ENCODE measurements around the gene PRR16. TPM values are rescaled to one million over a fixed set of nuclear protein-coding genes. Genes with fewer than 3 reads are reported as not detected.
"Not testable (repeated sequence)": the region's sequence is repeated elsewhere in the genome, so short reads cannot be mapped to it uniquely, and the experiment has no call there.

PRR16 gene
- total and polyA plus RNA-seq, 9 donors, result 6.0 to 27.3 (median 16.9) TPM

GRCh38 chr5:120457839-120458507 lies 6.1 kb upstream of the PRR16 start:
- Histone ChIP-seq H3K27me3 (ENCODE audit: control insufficient read depth, insufficient read depth, low read length) (no peaks in the 10 kb centered on the region), H3K4me1 (ENCODE audit: control insufficient read depth, insufficient read depth, low read length) (peaks cover 5% of the 10 kb centered on the region), H3K36me3 (ENCODE audit: control insufficient read depth, insufficient read depth, low read length) (no peaks in the 10 kb centered on the region), H3K27ac (ENCODE audit: low read length) (no peak overlapping the region), H3K4me3 (ENCODE audit: low read length) (no peak overlapping the region), H3K9me3 (replicated peaks; ENCODE audit: control insufficient read depth, low read depth, low read length) (no peaks in the 10 kb centered on the region)
- peak; percentile 24 for DNase-seq
- 49% methylated on average over 7 of the region's 20 CpGs for WGBS (ENCODE audit: insufficient coverage)

- WGBS (ENCODE audit: insufficient coverage), result no CpG with 5 or more reads among the region's 2 CpGs
- not testable (repeated sequence) for H3K27ac ChIP-seq (ENCODE audit: low read length); H3K27me3 ChIP-seq (ENCODE audit: control insufficient read depth, insufficient read depth, low read length); H3K9me3 ChIP-seq (replicated peaks; ENCODE audit: control insufficient read depth, low read depth, low read length); H3K4me1 ChIP-seq (ENCODE audit: control insufficient read depth, insufficient read depth, low read length); H3K4me3 ChIP-seq (ENCODE audit: low read length); DNase-seq; H3K36me3 ChIP-seq (ENCODE audit: control insufficient read depth, insufficient read depth, low read length)
These were observed 5.6 kb upstream of the PRR16 start for GRCh38 chr5:120458508-120458847.

DNA sequence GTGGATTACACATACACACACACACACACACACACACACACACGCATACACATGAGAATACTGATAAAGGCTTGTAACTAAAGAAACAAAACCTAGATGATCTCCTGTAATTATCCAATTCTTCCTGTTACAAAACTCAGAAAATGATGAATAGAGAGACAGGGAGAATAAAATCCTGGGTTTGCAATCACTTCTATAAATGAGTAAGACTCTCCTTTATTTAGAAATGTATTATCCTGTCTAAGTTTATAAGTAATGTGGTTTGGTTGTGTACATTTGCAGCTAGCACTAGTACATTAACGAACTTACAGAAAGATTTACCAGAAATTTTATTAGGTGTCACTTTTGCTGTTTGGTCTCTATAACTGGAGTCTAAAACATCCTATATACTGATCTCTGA lies 2.8 kb upstream of the PRR16 start:
- H3K27ac ChIP-seq (ENCODE audit: low read length), result no peak overlapping the region
- H3K9me3 ChIP-seq (replicated peaks; ENCODE audit: control insufficient read depth, low read depth, low read length), result no peaks in the 10 kb centered on the region
- no CpG with 5 or more reads among the region's 2 CpGs for WGBS (ENCODE audit: insufficient coverage)
- H3K4me3 ChIP-seq (ENCODE audit: low read length), result no peak overlapping the region
- no peaks in the 10 kb centered on the region for H3K36me3 ChIP-seq (ENCODE audit: control insufficient read depth, insufficient read depth, low read length)
- no peak for DNase-seq
- H3K27me3 ChIP-seq (ENCODE audit: control insufficient read depth, insufficient read depth, low read length), result peaks cover 13% of the 10 kb centered on the region
- peaks cover 12% of the 10 kb centered on the region for H3K4me1 ChIP-seq (ENCODE audit: control insufficient read depth, insufficient read depth, low read length)

DNA sequence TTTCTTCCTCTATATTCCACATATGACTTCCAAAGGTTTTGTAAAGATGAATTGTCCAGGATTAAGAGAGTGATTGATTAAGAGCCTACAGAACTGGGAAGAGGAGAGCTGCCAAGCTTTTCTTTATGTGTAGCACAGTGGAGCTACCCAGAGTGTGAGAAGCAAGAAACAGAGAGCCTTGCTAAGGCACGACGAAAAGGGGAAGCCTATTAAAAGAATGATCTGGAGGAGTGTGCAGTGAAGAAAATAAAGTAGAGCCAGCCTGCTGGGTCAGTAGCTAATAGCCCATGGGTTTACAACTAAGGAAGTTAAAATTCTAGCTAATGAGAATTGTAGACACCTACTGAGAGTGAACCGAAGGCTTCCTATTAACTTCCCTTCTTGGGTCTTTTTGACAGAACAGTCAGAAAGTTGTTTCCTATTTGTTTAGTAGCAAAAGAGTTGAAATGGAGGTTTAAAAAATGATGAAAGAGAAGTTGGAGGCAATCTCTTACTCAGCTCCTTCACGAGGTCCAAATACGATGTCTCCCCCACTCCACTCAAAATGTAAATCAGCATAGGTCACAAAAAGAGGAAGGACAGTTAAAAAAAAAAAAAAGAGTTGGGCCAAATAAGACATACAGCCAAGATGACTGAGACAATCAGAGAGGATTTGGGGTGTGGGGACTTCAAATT lies 957 bp upstream of the PRR16 start:
- Histone ChIP-seq H3K27me3 (ENCODE audit: control insufficient read depth, insufficient read depth, low read length) (peaks cover 13% of the 10 kb centered on the region), H3K4me3 (ENCODE audit: low read length) (no peak overlapping the region), H3K9me3 (replicated peaks; ENCODE audit: control insufficient read depth, low read depth, low read length) (no peaks in the 10 kb centered on the region), H3K4me1 (ENCODE audit: control insufficient read depth, insufficient read depth, low read length) (peaks cover 9% of the 10 kb centered on the region), H3K36me3 (ENCODE audit: control insufficient read depth, insufficient read depth, low read length) (no peaks in the 10 kb centered on the region), H3K27ac (ENCODE audit: low read length) (no peak overlapping the region)
- WGBS (ENCODE audit: insufficient coverage), result 27% methylated on average over 2 of the region's 5 CpGs
- peak; percentile 9 for DNase-seq

DNA sequence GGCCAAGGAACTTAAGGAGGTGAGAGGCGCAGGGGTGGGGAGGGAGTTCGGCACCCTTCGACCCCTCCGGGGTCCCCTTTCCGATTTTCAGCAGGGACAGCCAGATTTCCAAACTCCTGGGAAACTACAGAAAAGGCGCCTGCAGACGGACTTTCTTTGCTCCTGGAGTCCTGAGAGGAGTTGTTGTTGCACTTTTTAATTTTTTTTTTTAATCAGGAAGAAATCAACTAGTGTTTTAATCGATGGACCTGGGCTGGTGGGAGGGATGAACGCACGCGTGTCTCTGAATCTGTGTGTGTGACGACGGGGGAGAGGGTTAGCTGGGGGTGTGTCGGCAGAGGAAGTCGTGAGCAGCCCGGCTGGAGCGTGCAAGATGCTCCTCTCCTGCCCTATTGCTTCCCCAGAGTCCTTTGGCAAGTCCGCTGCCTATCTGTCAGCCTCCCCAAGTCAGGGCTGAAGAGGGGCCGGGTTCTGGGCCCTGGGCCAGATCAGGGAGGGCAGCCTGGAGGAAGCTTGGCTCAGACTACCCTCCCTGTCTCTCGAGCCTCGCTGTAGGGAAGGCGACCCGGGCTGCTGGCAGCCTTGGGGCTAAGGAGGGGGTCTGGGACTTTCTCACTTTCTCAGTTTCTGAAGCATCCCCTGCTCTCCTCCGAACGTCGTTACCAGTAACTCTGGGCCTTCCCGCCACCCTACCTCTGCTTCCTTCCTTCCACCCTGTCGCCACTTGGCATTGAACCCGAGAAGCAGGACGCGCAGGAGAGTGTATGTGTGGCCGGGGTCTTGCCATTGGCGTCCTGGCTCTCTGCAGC lies 731 bp downstream of the PRR16 start:
- peak overlapping the region; percentile 57 for H3K27ac ChIP-seq (ENCODE audit: low read length)
- no peaks in the 10 kb centered on the region for H3K36me3 ChIP-seq (ENCODE audit: control insufficient read depth, insufficient read depth, low read length)
- peak overlapping the region; percentile 67 for H3K4me3 ChIP-seq (ENCODE audit: low read length)
- peaks cover 13% of the 10 kb centered on the region for H3K27me3 ChIP-seq (ENCODE audit: control insufficient read depth, insufficient read depth, low read length)
- WGBS (ENCODE audit: insufficient coverage), result under 1% methylated on average over 16 of the region's 33 CpGs
- no peaks in the 10 kb centered on the region for H3K9me3 ChIP-seq (replicated peaks; ENCODE audit: control insufficient read depth, low read depth, low read length)
- DNase-seq, result peak; percentile 55
- H3K4me1 ChIP-seq (ENCODE audit: control insufficient read depth, insufficient read depth, low read length), result peaks cover 9% of the 10 kb centered on the region

- DNase-seq, result peak; percentile 43
- Histone ChIP-seq H3K27me3 (ENCODE audit: control insufficient read depth, insufficient read depth, low read length) (peaks cover 13% of the 10 kb centered on the region), H3K4me3 (ENCODE audit: low read length) (peak overlapping the region; percentile 67), H3K9me3 (replicated peaks; ENCODE audit: control insufficient read depth, low read depth, low read length) (no peaks in the 10 kb centered on the region), H3K27ac (ENCODE audit: low read length) (no peak overlapping the region), H3K4me1 (ENCODE audit: control insufficient read depth, insufficient read depth, low read length) (peaks cover 9% of the 10 kb centered on the region), H3K36me3 (ENCODE audit: control insufficient read depth, insufficient read depth, low read length) (no peaks in the 10 kb centered on the region)
- 0% methylated on average over 12 of the region's 33 CpGs for WGBS (ENCODE audit: insufficient coverage)
These were observed 1.4 kb downstream of the PRR16 start for GRCh38 chr5:120465436-120465961.

DNA sequence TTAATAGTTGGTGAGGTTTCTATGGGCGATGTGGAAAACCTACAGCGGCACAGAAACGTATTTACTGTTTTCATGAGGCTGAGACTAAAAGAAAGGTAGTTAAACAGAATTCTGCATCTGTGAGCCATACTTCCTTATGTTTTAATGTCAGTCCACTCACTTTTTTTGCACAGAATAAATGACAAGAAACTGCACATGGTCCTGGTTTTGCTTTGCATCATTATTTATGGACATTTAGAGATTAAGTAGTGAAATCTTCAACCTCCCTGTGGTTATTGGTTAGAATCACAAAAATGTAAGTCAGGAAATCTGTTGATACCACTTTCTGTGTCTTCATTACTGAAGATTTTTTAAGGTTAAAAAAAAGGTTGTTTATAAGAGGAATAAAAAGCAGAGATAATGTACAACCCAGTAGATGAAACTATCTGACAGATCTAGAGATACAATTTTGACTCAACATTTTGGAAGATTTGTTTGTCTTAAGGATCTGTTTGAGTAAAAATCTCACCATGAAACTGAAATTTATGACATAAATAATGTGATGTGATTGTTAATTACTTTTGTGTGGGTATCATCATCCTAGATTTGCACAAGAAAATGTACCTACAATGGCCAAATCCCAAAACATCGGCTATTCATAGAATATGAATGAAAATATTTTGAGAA lies 2.4 kb downstream of the PRR16 start:
- 100% methylated on average over 2 of the region's 4 CpGs for WGBS (ENCODE audit: insufficient coverage)
- no peak for DNase-seq
- Histone ChIP-seq H3K36me3 (ENCODE audit: control insufficient read depth, insufficient read depth, low read length) (no peaks in the 10 kb centered on the region), H3K4me1 (ENCODE audit: control insufficient read depth, insufficient read depth, low read length) (peaks cover 9% of the 10 kb centered on the region), H3K4me3 (ENCODE audit: low read length) (peak overlapping the region; percentile 67), H3K9me3 (replicated peaks; ENCODE audit: control insufficient read depth, low read depth, low read length) (no peaks in the 10 kb centered on the region), H3K27me3 (ENCODE audit: control insufficient read depth, insufficient read depth, low read length) (peaks cover 13% of the 10 kb centered on the region), H3K27ac (ENCODE audit: low read length) (no peak overlapping the region)

DNA sequence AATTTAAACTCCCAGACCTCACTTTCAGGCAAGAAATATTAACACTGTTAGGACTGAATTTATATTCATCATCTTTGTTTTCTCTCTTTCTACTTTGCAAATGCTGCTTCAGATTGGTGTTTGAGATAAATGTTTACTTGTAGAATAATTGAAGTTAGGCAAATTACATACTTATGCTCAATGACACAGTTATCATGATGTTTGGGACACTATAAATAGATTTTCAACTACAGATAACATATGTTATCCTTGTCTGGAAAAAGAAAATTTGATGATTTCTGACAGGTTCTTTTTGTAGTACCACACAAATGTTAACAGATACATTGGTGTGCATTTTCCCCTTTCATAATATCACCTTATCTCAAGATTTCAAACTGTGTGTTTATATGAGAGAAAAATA lies 7.9 kb downstream of the PRR16 start:
- no peaks in the 10 kb centered on the region for H3K36me3 ChIP-seq (ENCODE audit: control insufficient read depth, insufficient read depth, low read length)
- no peaks in the 10 kb centered on the region for H3K9me3 ChIP-seq (replicated peaks; ENCODE audit: control insufficient read depth, low read depth, low read length)
- no peak for DNase-seq

DNA sequence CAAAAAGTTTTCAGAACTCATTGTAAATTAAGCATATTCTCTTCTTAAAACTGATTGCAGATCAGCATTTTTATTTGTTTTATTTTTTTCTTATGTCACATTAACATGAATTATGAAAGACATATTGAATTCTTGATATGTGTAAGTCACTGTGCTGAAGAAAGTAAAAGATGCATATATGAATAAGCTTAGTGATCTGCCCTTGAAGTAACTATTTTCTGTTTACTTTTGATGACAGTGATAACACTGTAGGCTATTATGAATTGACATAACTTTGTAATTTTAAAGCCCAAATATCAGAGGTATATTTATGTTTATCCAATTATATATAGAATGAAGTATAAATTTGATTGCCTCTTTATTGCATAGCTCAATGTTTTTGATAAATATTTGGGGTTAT lies 8.8 kb downstream of the PRR16 start:
- Histone ChIP-seq H3K4me1 (ENCODE audit: control insufficient read depth, insufficient read depth, low read length) (no peaks in the 10 kb centered on the region), H3K36me3 (ENCODE audit: control insufficient read depth, insufficient read depth, low read length) (no peaks in the 10 kb centered on the region), H3K27me3 (ENCODE audit: control insufficient read depth, insufficient read depth, low read length) (no peaks in the 10 kb centered on the region), H3K27ac (ENCODE audit: low read length) (no peak overlapping the region), H3K9me3 (replicated peaks; ENCODE audit: control insufficient read depth, low read depth, low read length) (no peaks in the 10 kb centered on the region), H3K4me3 (ENCODE audit: low read length) (no peak overlapping the region)
- DNase-seq, result no peak

More for the DNA sequence above, 7.9 kb downstream of the PRR16 start:
- Histone ChIP-seq H3K4me3 (ENCODE audit: low read length) (no peak overlapping the region), H3K27ac (ENCODE audit: low read length) (no peak overlapping the region), H3K4me1 (ENCODE audit: control insufficient read depth, insufficient read depth, low read length) (no peaks in the 10 kb centered on the region), H3K27me3 (ENCODE audit: control insufficient read depth, insufficient read depth, low read length) (no peaks in the 10 kb centered on the region)

DNA sequence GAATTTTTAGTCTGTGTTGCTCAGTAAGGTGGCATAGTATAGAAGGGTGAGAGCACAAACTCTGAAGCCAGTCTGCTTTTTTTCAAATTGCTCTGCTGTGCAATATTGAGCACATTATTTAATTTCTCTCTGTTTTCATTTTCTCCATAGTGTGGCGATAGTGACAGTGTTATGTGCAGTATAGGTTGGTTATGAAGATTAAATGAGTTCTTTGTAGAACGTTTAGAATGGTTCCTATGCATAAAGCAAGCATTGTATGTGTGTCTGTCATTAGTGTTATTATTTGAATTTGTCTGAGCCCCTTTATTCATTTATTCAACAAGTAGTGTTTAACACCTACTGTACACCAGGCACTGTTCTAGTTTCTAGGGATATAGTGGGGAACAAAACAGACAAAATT lies 9.2 kb downstream of the PRR16 start:
- Histone ChIP-seq H3K4me1 (ENCODE audit: control insufficient read depth, insufficient read depth, low read length) (no peaks in the 10 kb centered on the region), H3K27me3 (ENCODE audit: control insufficient read depth, insufficient read depth, low read length) (no peaks in the 10 kb centered on the region), H3K4me3 (ENCODE audit: low read length) (no peak overlapping the region), H3K36me3 (ENCODE audit: control insufficient read depth, insufficient read depth, low read length) (no peaks in the 10 kb centered on the region), H3K27ac (ENCODE audit: low read length) (no peak overlapping the region), H3K9me3 (replicated peaks; ENCODE audit: control insufficient read depth, low read depth, low read length) (no peaks in the 10 kb centered on the region)
- DNase-seq, result no peak
- no CpG with 5 or more reads among the region's 2 CpGs for WGBS (ENCODE audit: insufficient coverage)
